ENCODE measurements around the gene MYZAP. TPM values are rescaled to one million over a fixed set of nuclear protein-coding genes. Genes with fewer than 3 reads are reported as not detected.

The MYZAP gene
- total RNA-seq, 1 experiment from 2014 or later = 6.4 TPM

GRCh38 chr15:57556040-57556439 lies 35.7 kb upstream of the MYZAP start:
- no peak overlapping the region for H3K27ac Mint-ChIP-seq (ENCODE audit: unreplicated experiment)
- no peak overlapping the region for H3K4me3 ChIP-seq (ENCODE audit: low read depth, low read length)
- DNase-seq = no peak
- BruUV-seq (replicated peaks) = no TSS peak
- peaks cover 42% of the 10 kb centered on the region for H3K4me1 Mint-ChIP-seq (ENCODE audit: low read depth, unreplicated experiment)
- CTCF ChIA-PET = no interaction called here
- peaks cover 10% of the 10 kb centered on the region for H3K36me3 Mint-ChIP-seq (ENCODE audit: insufficient read depth, unreplicated experiment)
- peaks cover 48% of the 10 kb centered on the region for H3K4me1 ChIP-seq
- H3K27me3 ChIP-seq (replicated peaks; ENCODE audit: control insufficient read depth, insufficient read depth, low read length) = no peaks in the 10 kb centered on the region
- no peaks in the 10 kb centered on the region for H3K27me3 Mint-ChIP-seq (ENCODE audit: insufficient read depth, unreplicated experiment)
- H3K4me3 Mint-ChIP-seq (ENCODE audit: unreplicated experiment) = no peak overlapping the region
- no peaks in the 10 kb centered on the region for H3K9me3 ChIP-seq
- H3K9me3 Mint-ChIP-seq (ENCODE audit: unreplicated experiment) = peaks cover 9% of the 10 kb centered on the region
- no peaks in the 10 kb centered on the region for H3K36me3 ChIP-seq (ENCODE audit: control insufficient read depth, insufficient read depth, low read length)
- TF ChIP-seq CTCF (IDR thresholded peaks at IDR 0.05; ENCODE audit: insufficient read depth in 1 of 2, low read depth in 1 of 2, low read length in 1 of 2, severe bottlenecking in 1 of 2, unreplicated experiment in 1 of 2) = no peak
- intact Hi-C loops (cut with micrococcal nuclease; ENCODE audit: unreplicated experiment) = no loop called here
- POLR2A ChIA-PET = no interaction called here

GRCh38 chr15:57557267-57557666 lies 34.4 kb upstream of the MYZAP start:
- POLR2A ChIA-PET = no interaction called here
- H3K36me3 ChIP-seq (ENCODE audit: control insufficient read depth, insufficient read depth, low read length) = no peaks in the 10 kb centered on the region
- no peak overlapping the region for H3K4me3 ChIP-seq (ENCODE audit: low read depth, low read length)
- CTCF ChIA-PET = interaction anchor here (0.7 kb wide), 1 partner anchor 15 kb away, joined by 3 read pairs; no protein-coding TSS in a partner anchor
- H3K9me3 ChIP-seq = no peaks in the 10 kb centered on the region
- no peaks in the 10 kb centered on the region for H3K27me3 Mint-ChIP-seq (ENCODE audit: insufficient read depth, unreplicated experiment)
- no peaks in the 10 kb centered on the region for H3K27me3 ChIP-seq (replicated peaks; ENCODE audit: control insufficient read depth, insufficient read depth, low read length)
- no peak for DNase-seq
- H3K27ac Mint-ChIP-seq (ENCODE audit: unreplicated experiment) = no peak overlapping the region
- no peak overlapping the region for H3K4me3 Mint-ChIP-seq (ENCODE audit: unreplicated experiment)
- TF ChIP-seq CTCF (IDR thresholded peaks at IDR 0.05; ENCODE audit: insufficient read depth in 1 of 2, low read depth in 1 of 2, low read length in 1 of 2, severe bottlenecking in 1 of 2, unreplicated experiment in 1 of 2) = no peak
- no TSS peak for BruUV-seq (replicated peaks)
- H3K9me3 Mint-ChIP-seq (ENCODE audit: unreplicated experiment) = peaks cover 9% of the 10 kb centered on the region
- H3K4me1 Mint-ChIP-seq (ENCODE audit: low read depth, unreplicated experiment) = peaks cover 30% of the 10 kb centered on the region
- H3K36me3 Mint-ChIP-seq (ENCODE audit: insufficient read depth, unreplicated experiment) = no peaks in the 10 kb centered on the region
- peaks cover 41% of the 10 kb centered on the region for H3K4me1 ChIP-seq
- intact Hi-C loops (cut with micrococcal nuclease; ENCODE audit: unreplicated experiment) = no loop called here

GRCh38 chr15:57557810-57558209 lies 33.9 kb upstream of the MYZAP start:
- H3K4me1 Mint-ChIP-seq (ENCODE audit: low read depth, unreplicated experiment) = peaks cover 28% of the 10 kb centered on the region
- no peaks in the 10 kb centered on the region for H3K9me3 ChIP-seq
- BruUV-seq (replicated peaks) = no TSS peak
- H3K36me3 ChIP-seq (ENCODE audit: control insufficient read depth, insufficient read depth, low read length) = no peaks in the 10 kb centered on the region
- H3K36me3 Mint-ChIP-seq (ENCODE audit: insufficient read depth, unreplicated experiment) = no peaks in the 10 kb centered on the region
- no peak overlapping the region for H3K27ac Mint-ChIP-seq (ENCODE audit: unreplicated experiment)
- H3K4me1 ChIP-seq = peaks cover 35% of the 10 kb centered on the region
- ChIA-PET CTCF (interaction anchor here (0.7 kb wide), 1 partner anchor 16 kb away, joined by 3 read pairs; no protein-coding TSS in a partner anchor), POLR2A (no interaction called here)
- intact Hi-C loops (cut with micrococcal nuclease; ENCODE audit: unreplicated experiment) = no loop called here
- H3K4me3 Mint-ChIP-seq (ENCODE audit: unreplicated experiment) = no peak overlapping the region
- H3K9me3 Mint-ChIP-seq (ENCODE audit: unreplicated experiment) = peaks cover 9% of the 10 kb centered on the region
- no peak for TF ChIP-seq CTCF (IDR thresholded peaks at IDR 0.05; ENCODE audit: insufficient read depth in 1 of 2, low read depth in 1 of 2, low read length in 1 of 2, severe bottlenecking in 1 of 2, unreplicated experiment in 1 of 2)
- H3K4me3 ChIP-seq (ENCODE audit: low read depth, low read length) = no peak overlapping the region
- H3K27me3 Mint-ChIP-seq (ENCODE audit: insufficient read depth, unreplicated experiment) = no peaks in the 10 kb centered on the region
- no peak for DNase-seq
- H3K27me3 ChIP-seq (replicated peaks; ENCODE audit: control insufficient read depth, insufficient read depth, low read length) = no peaks in the 10 kb centered on the region
